ENCODE results near the gene ZNF526. TPM values are rescaled to one million over a fixed set of nuclear protein-coding genes. Genes with fewer than 3 reads are reported as not detected.

Gene ZNF526
- polyA plus RNA-seq, 3 donors = 0.96 to 3.4 (median 1.3) TPM

GRCh38 chr19:42272989-42273406 lies 52.9 kb downstream of the ZNF526 start:
- peaks cover 30 to 47% of the 10 kb centered on the region in 2 donors for H3K4me1 ChIP-seq (ENCODE audit: control insufficient read depth in 1 of 2, insufficient read depth in 2 of 2, low read length in 2 of 2)
- H3K9me3 ChIP-seq (replicated peaks in 1 of 2; ENCODE audit: control insufficient read depth in 1 of 2, insufficient read depth in 1 of 2, low read length in 2 of 2) = no peaks in the 10 kb centered on the region
- peaks cover 0 to 2% (median 0%) of the 10 kb centered on the region in 7 donors for H3K9me3 Mint-ChIP-seq
- 96% methylated on average over 23 of the region's 23 CpGs for WGBS (ENCODE audit: insufficient coverage)
- TF ChIP-seq CTCF (IDR thresholded peaks at IDR 0.05) = no peak
- no peak for DNase-seq
- H3K36me3 ChIP-seq (replicated peaks in 1 of 2; ENCODE audit: control insufficient read depth in 1 of 2, insufficient read depth in 2 of 2, low read length in 2 of 2) = peaks cover 40 to 57% of the 10 kb centered on the region in 2 donors
- no peak overlapping the region for H3K27ac ChIP-seq (ENCODE audit: low read depth in 1 of 2, low read length in 2 of 2)
- H3K79me2 ChIP-seq (ENCODE audit: insufficient read depth, low read length) = peaks cover 81% of the 10 kb centered on the region
- no peak overlapping the region for H3K4me3 ChIP-seq (replicated peaks in 1 of 3; ENCODE audit: low read depth in 2 of 3, low read length in 3 of 3)
- H3K4me1 Mint-ChIP-seq = peaks cover 44% of the 10 kb centered on the region
- peaks cover 35 to 56% of the 10 kb centered on the region in 2 donors for H3K36me3 Mint-ChIP-seq
- no peak overlapping the region for H3K9ac ChIP-seq (ENCODE audit: insufficient read depth, low read length, poor library complexity, severe bottlenecking)
- intact Hi-C loops (cut with micrococcal nuclease) = no loop called here
- no peak overlapping the region for H3K4me2 ChIP-seq (replicated peaks; ENCODE audit: extremely low read depth, low read length, poor library complexity, severe bottlenecking)
- H3K27me3 ChIP-seq (ENCODE audit: control insufficient read depth in 2 of 2, insufficient read depth in 2 of 2, low read length in 2 of 2) = no peaks in the 10 kb centered on the region
- H2AFZ ChIP-seq (ENCODE audit: insufficient read depth, low read depth, low read length, poor library complexity, severe bottlenecking) = no peak overlapping the region
- peaks cover 0 to 6% (median 0%) of the 10 kb centered on the region in 3 donors for H3K27me3 Mint-ChIP-seq (ENCODE audit: low read depth in 3 of 3)
- no peak overlapping the region for H3K4me3 Mint-ChIP-seq
- peaks cover 47% of the 10 kb centered on the region for H4K20me1 ChIP-seq (ENCODE audit: insufficient read depth, low read length)
- H3K27ac Mint-ChIP-seq = no peak overlapping the region

GRCh38 chr19:42273407-42274064 lies 53.4 kb downstream of the ZNF526 start:
- no peak overlapping the region for H3K9ac ChIP-seq (ENCODE audit: insufficient read depth, low read length, poor library complexity, severe bottlenecking)
- no peak overlapping the region for H3K4me3 ChIP-seq (replicated peaks in 1 of 3; ENCODE audit: low read depth in 2 of 3, low read length in 3 of 3)
- Mint-ChIP-seq H3K27ac (peak overlapping the region in 3 of 7 donors; percentile 36 to 54 (median 42)), H3K36me3 (peaks cover 38 to 60% of the 10 kb centered on the region in 2 donors), H3K4me1 (peaks cover 48% of the 10 kb centered on the region), H3K27me3 (ENCODE audit: low read depth in 3 of 3) (peaks cover 0 to 6% (median 0%) of the 10 kb centered on the region in 3 donors), H3K9me3 (peaks cover 0 to 2% (median 0%) of the 10 kb centered on the region in 7 donors), H3K4me3 (peak overlapping the region in 1 of 2 donors; percentile 31)
- H3K9me3 ChIP-seq (replicated peaks in 1 of 2; ENCODE audit: control insufficient read depth in 1 of 2, insufficient read depth in 1 of 2, low read length in 2 of 2) = no peaks in the 10 kb centered on the region
- no peaks in the 10 kb centered on the region for H3K27me3 ChIP-seq (ENCODE audit: control insufficient read depth in 2 of 2, insufficient read depth in 2 of 2, low read length in 2 of 2)
- peaks cover 83% of the 10 kb centered on the region for H3K79me2 ChIP-seq (ENCODE audit: insufficient read depth, low read length)
- no peak overlapping the region for H2AFZ ChIP-seq (ENCODE audit: insufficient read depth, low read depth, low read length, poor library complexity, severe bottlenecking)
- 98% methylated on average over 31 of the region's 43 CpGs for WGBS (ENCODE audit: insufficient coverage)
- no peak for TF ChIP-seq CTCF (IDR thresholded peaks at IDR 0.05)
- no peak for DNase-seq
- intact Hi-C loops (cut with micrococcal nuclease) = no loop called here
- H3K4me2 ChIP-seq (replicated peaks; ENCODE audit: extremely low read depth, low read length, poor library complexity, severe bottlenecking) = no peak overlapping the region
- H3K36me3 ChIP-seq (replicated peaks in 1 of 2; ENCODE audit: control insufficient read depth in 1 of 2, insufficient read depth in 2 of 2, low read length in 2 of 2) = peaks cover 40 to 59% of the 10 kb centered on the region in 2 donors
- peaks cover 30 to 51% of the 10 kb centered on the region in 2 donors for H3K4me1 ChIP-seq (ENCODE audit: control insufficient read depth in 1 of 2, insufficient read depth in 2 of 2, low read length in 2 of 2)
- peaks cover 52% of the 10 kb centered on the region for H4K20me1 ChIP-seq (ENCODE audit: insufficient read depth, low read length)
- no peak overlapping the region for H3K27ac ChIP-seq (ENCODE audit: low read depth in 1 of 2, low read length in 2 of 2)
